ENCODE measurements around the gene RFXANK.
"Not testable (repeated sequence)": the region's sequence is repeated elsewhere in the genome, so short reads cannot be mapped to it uniquely, and the experiment has no call there.

RFXANK gene

GRCh38 chr19:19215792-19216191, 23.7 kb downstream of the RFXANK start:
- Histone ChIP-seq H2AFZ (ENCODE audit: low read depth, low read length) (no peak overlapping the region), H3K4me3 (ENCODE audit: low read depth in 1 of 2, low read length in 2 of 2) (no peak overlapping the region), H3K4me2 (ENCODE audit: insufficient read depth, low read length) (no peak overlapping the region), H3K27me3 (ENCODE audit: insufficient read depth, low read length, poor library complexity) (no peaks in the 10 kb centered on the region), H3K36me3 (ENCODE audit: insufficient read depth, low read length) (no peaks in the 10 kb centered on the region), H4K20me1 (ENCODE audit: insufficient read depth, low read length) (peaks cover 8% of the 10 kb centered on the region; the same call in 1 of the 2 replicates), H3K9me3 (ENCODE audit: insufficient read depth, low read length, severe bottlenecking) (no peaks in the 10 kb centered on the region), H3K27ac (ENCODE audit: low read length) (no peak overlapping the region), H3K79me2 (ENCODE audit: insufficient read depth, low read length) (no peaks in the 10 kb centered on the region), H3K4me1 (ENCODE audit: insufficient read depth, low read length) (no peaks in the 10 kb centered on the region), H3K9ac (ENCODE audit: low read depth, low read length) (no peak overlapping the region)
- DNase-seq (no peak), ATAC-seq (ENCODE audit: insufficient read depth, low read depth) (no peak)
- no peak for TF ChIP-seq EZH2 (IDR thresholded peaks at IDR 0.05; ENCODE audit: borderline replicate concordance, low read depth, low read length, severe bottlenecking)
- TF ChIP-seq, protein P1, sequence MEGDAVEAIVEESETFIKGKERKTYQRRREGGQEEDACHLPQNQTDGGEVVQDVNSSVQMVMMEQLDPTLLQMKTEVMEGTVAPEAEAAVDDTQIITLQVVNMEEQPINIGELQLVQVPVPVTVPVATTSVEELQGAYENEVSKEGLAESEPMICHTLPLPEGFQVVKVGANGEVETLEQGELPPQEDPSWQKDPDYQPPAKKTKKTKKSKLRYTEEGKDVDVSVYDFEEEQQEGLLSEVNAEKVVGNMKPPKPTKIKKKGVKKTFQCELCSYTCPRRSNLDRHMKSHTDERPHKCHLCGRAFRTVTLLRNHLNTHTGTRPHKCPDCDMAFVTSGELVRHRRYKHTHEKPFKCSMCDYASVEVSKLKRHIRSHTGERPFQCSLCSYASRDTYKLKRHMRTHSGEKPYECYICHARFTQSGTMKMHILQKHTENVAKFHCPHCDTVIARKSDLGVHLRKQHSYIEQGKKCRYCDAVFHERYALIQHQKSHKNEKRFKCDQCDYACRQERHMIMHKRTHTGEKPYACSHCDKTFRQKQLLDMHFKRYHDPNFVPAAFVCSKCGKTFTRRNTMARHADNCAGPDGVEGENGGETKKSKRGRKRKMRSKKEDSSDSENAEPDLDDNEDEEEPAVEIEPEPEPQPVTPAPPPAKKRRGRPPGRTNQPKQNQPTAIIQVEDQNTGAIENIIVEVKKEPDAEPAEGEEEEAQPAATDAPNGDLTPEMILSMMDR (IDR thresholded peaks at IDR 0.05; ENCODE audit: borderline replicate concordance, extremely low read depth, low read length, poor library complexity, severe bottlenecking): no peak

GRCh38 chr19:19217099-19217498, 25.0 kb downstream of the RFXANK start:
- DNase-seq: no peak
- Histone ChIP-seq H2AFZ (ENCODE audit: low read depth, low read length) (no peak overlapping the region), H3K4me3 (ENCODE audit: low read depth in 1 of 2, low read length in 2 of 2) (no peak overlapping the region), H3K79me2 (ENCODE audit: insufficient read depth, low read length) (no peaks in the 10 kb centered on the region), H3K4me2 (ENCODE audit: insufficient read depth, low read length) (no peak overlapping the region), H3K27ac (ENCODE audit: low read length) (no peak overlapping the region), H3K4me1 (ENCODE audit: insufficient read depth, low read length) (no peaks in the 10 kb centered on the region), H3K9ac (ENCODE audit: low read depth, low read length) (no peak overlapping the region), H3K27me3 (ENCODE audit: insufficient read depth, low read length, poor library complexity) (no peaks in the 10 kb centered on the region), H3K9me3 (ENCODE audit: insufficient read depth, low read length, severe bottlenecking) (no peaks in the 10 kb centered on the region), H4K20me1 (ENCODE audit: insufficient read depth, low read length) (peaks cover 8% of the 10 kb centered on the region; the same call in 1 of the 2 replicates), H3K36me3 (ENCODE audit: insufficient read depth, low read length) (no peaks in the 10 kb centered on the region)
- TF ChIP-seq, protein P1 (IDR thresholded peaks at IDR 0.05; ENCODE audit: borderline replicate concordance, extremely low read depth, low read length, poor library complexity, severe bottlenecking): no peak
- TF ChIP-seq EZH2 (IDR thresholded peaks at IDR 0.05; ENCODE audit: borderline replicate concordance, low read depth, low read length, severe bottlenecking): no peak
- ATAC-seq (ENCODE audit: insufficient read depth, low read depth): no peak

- ATAC-seq (ENCODE audit: insufficient read depth, low read depth) (no peak), DNase-seq (no peak)
- TF ChIP-seq, protein P1 (IDR thresholded peaks at IDR 0.05; ENCODE audit: borderline replicate concordance, extremely low read depth, low read length, poor library complexity, severe bottlenecking): no peak
- no peak for TF ChIP-seq EZH2 (IDR thresholded peaks at IDR 0.05; ENCODE audit: borderline replicate concordance, low read depth, low read length, severe bottlenecking)
- peaks cover 6% of the 10 kb centered on the region; the same call in 1 of the 2 replicates for H4K20me1 ChIP-seq (ENCODE audit: insufficient read depth, low read length)
- H2AFZ ChIP-seq (ENCODE audit: low read depth, low read length): no peak overlapping the region
- no peak overlapping the region for H3K4me2 ChIP-seq (ENCODE audit: insufficient read depth, low read length)
- no peak overlapping the region for H3K4me3 ChIP-seq (ENCODE audit: low read depth in 1 of 2, low read length in 2 of 2)
- H3K36me3 ChIP-seq (ENCODE audit: insufficient read depth, low read length): no peaks in the 10 kb centered on the region
- no peaks in the 10 kb centered on the region for H3K4me1 ChIP-seq (ENCODE audit: insufficient read depth, low read length)
- H3K9ac ChIP-seq (ENCODE audit: low read depth, low read length): no peak overlapping the region
- H3K27me3 ChIP-seq (ENCODE audit: insufficient read depth, low read length, poor library complexity): no peaks in the 10 kb centered on the region
- H3K9me3 ChIP-seq (ENCODE audit: insufficient read depth, low read length, severe bottlenecking): no peaks in the 10 kb centered on the region
- no peak overlapping the region for H3K27ac ChIP-seq (ENCODE audit: low read length)
- H3K79me2 ChIP-seq (ENCODE audit: insufficient read depth, low read length): no peaks in the 10 kb centered on the region
Observed at GRCh38 chr19:19218911-19219310, 26.9 kb downstream of the RFXANK start.

DNA sequence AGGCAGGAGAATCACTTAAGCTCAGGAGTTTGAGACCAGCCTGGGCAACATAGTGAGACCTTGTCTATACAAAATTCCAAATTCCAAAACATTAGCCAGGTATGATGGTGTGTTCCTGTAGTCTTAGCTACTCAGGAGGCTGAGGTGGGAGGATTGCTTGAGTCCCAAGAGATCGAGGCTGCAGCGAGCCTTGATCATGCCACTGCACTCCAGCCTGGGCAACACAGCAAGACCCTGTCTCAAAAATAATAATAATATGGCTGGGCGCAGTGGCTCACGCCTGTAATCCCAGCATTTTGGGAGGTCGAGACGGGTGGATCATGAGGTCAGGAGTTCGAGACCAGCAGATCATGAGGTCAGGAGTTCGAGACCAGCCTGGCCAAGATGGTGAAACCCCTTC, 28.9 kb downstream of the RFXANK start:
- not testable (repeated sequence) for H3K79me2 ChIP-seq (ENCODE audit: insufficient read depth, low read length); H2AFZ ChIP-seq (ENCODE audit: low read depth, low read length); H3K4me2 ChIP-seq (ENCODE audit: insufficient read depth, low read length); H4K20me1 ChIP-seq (ENCODE audit: insufficient read depth, low read length); H3K27ac ChIP-seq (ENCODE audit: low read length); H3K27me3 ChIP-seq (ENCODE audit: insufficient read depth, low read length, poor library complexity); H3K36me3 ChIP-seq (ENCODE audit: insufficient read depth, low read length); DNase-seq; H3K9me3 ChIP-seq (ENCODE audit: insufficient read depth, low read length, severe bottlenecking); H3K9ac ChIP-seq (ENCODE audit: low read depth, low read length); H3K4me1 ChIP-seq (ENCODE audit: insufficient read depth, low read length); H3K4me3 ChIP-seq (ENCODE audit: low read depth in 1 of 2, low read length in 2 of 2); ATAC-seq (ENCODE audit: insufficient read depth, low read depth)
